Measurements from ENCODE around the gene DCTPP1. TPM values are rescaled to one million over a fixed set of nuclear protein-coding genes. Genes with fewer than 3 reads are reported as not detected.

DCTPP1 gene
- total RNA-seq (2013) = 5.4 TPM
- polyA plus RNA-seq (10 to 100 TPM; 10.5 to 45.5 (median 32.2) TPM), polyA minus RNA-seq (6.9 and 10.4 TPM in 2 replicates), total RNA-seq (0.08 to 2.6 (median 2.1) reads per million in 11 experiments)

- H3K4me2 ChIP-seq (replicated peaks; ENCODE audit: extremely low read depth, low read length, poor library complexity, severe bottlenecking) = peak within 1 kb of the TSS; percentile 100
- peaks cover 0 to 2% (median 0%) of the 10 kb centered on the region in 3 donors for H3K27me3 Mint-ChIP-seq (ENCODE audit: low read depth in 3 of 3)
- H3K9ac ChIP-seq (ENCODE audit: insufficient read depth, low read length, poor library complexity, severe bottlenecking) = peak within 1 kb of the TSS; percentile 44
- H3K4me3 ChIP-seq (replicated peaks in 1 of 3; ENCODE audit: low read depth in 2 of 3, low read length in 3 of 3) = peak within 1 kb of the TSS; percentile 53 to 86 (median 64)
- intact Hi-C loops (cut with micrococcal nuclease) = no loop called here
- DNase-seq = peak; percentile 94 to 99 (median 97)
- peak within 1 kb of the TSS; percentile 80 for H2AFZ ChIP-seq (ENCODE audit: insufficient read depth, low read depth, low read length, poor library complexity, severe bottlenecking)
- peaks cover 0 to under 1% (median 0%) of the 10 kb centered on the region in 7 donors for H3K9me3 Mint-ChIP-seq
- peaks cover 31% of the 10 kb centered on the region for H3K79me2 ChIP-seq (ENCODE audit: insufficient read depth, low read length)
- no peak within 1 kb of the TSS for H3K4me3 Mint-ChIP-seq
- peak within 1 kb of the TSS; percentile 52 to 69 for H3K27ac ChIP-seq (ENCODE audit: low read depth in 1 of 2, low read length in 2 of 2)
- no peaks in the 10 kb centered on the region for H3K9me3 ChIP-seq (replicated peaks in 1 of 2; ENCODE audit: control insufficient read depth in 1 of 2, insufficient read depth in 1 of 2, low read length in 2 of 2)
- peaks cover under 1 to 11% of the 10 kb centered on the region in 2 donors for H3K36me3 ChIP-seq (replicated peaks in 1 of 2; ENCODE audit: control insufficient read depth in 1 of 2, insufficient read depth in 2 of 2, low read length in 2 of 2)
- peaks cover 20 to 26% of the 10 kb centered on the region in 2 donors for H3K4me1 ChIP-seq (ENCODE audit: control insufficient read depth in 1 of 2, insufficient read depth in 2 of 2, low read length in 2 of 2)
- TF ChIP-seq CTCF (IDR thresholded peaks at IDR 0.05) = peak; percentile 74
- peaks cover 5% of the 10 kb centered on the region for H3K4me1 Mint-ChIP-seq
- WGBS (ENCODE audit: insufficient coverage) = 0% methylated on average over 44 of the region's 49 CpGs
- H3K36me3 Mint-ChIP-seq = peaks cover 12 to 20% of the 10 kb centered on the region in 2 donors
- H3K27ac Mint-ChIP-seq = peak within 1 kb of the TSS in 4 of 7 donors; percentile 60 to 74 (median 61)
- H4K20me1 ChIP-seq (ENCODE audit: insufficient read depth, low read length) = no peaks in the 10 kb centered on the region
- no peaks in the 10 kb centered on the region for H3K27me3 ChIP-seq (ENCODE audit: control insufficient read depth in 2 of 2, insufficient read depth in 2 of 2, low read length in 2 of 2)
These were observed at the start of gene DCTPP1 for GRCh38 chr16:30429678-30430427. Gene DCTPP1, minus strand, starts transcription at chr16:30430030. Its CDS starts 50 bp downstream, at chr16:30429980.

GRCh38 chr16:30478766-30479478 is 49.1 kb upstream of the DCTPP1 start:
- Mint-ChIP-seq H3K27me3 (ENCODE audit: low read depth in 3 of 3) (no peaks in the 10 kb centered on the region), H3K4me1 (peaks cover 48% of the 10 kb centered on the region)

More at GRCh38 chr16:30478766-30479478, 49.1 kb upstream of the DCTPP1 start:
- H3K4me3 ChIP-seq (replicated peaks in 1 of 3; ENCODE audit: low read depth in 2 of 3, low read length in 3 of 3) = no peak overlapping the region
- H3K79me2 ChIP-seq (ENCODE audit: insufficient read depth, low read length) = peaks cover 91% of the 10 kb centered on the region
- 79% methylated on average over 9 of the region's 12 CpGs for WGBS (ENCODE audit: insufficient coverage)
- H3K36me3 ChIP-seq (replicated peaks in 1 of 2; ENCODE audit: control insufficient read depth in 1 of 2, insufficient read depth in 2 of 2, low read length in 2 of 2) = peaks cover 79 to 95% of the 10 kb centered on the region in 2 donors
- no peak for DNase-seq
- H3K27ac ChIP-seq (ENCODE audit: low read depth in 1 of 2, low read length in 2 of 2) = peak overlapping the region in 1 of 2 donors; percentile 40
- no peak overlapping the region for H3K4me2 ChIP-seq (replicated peaks; ENCODE audit: extremely low read depth, low read length, poor library complexity, severe bottlenecking)
- Mint-ChIP-seq H3K27ac (peak overlapping the region in 6 of 7 donors; percentile 41 to 82 (median 66)), H3K36me3 (peaks cover 70 to 91% of the 10 kb centered on the region in 2 donors), H3K4me3 (no peak overlapping the region), H3K9me3 (no peaks in the 10 kb centered on the region)
- no peaks in the 10 kb centered on the region for H3K9me3 ChIP-seq (replicated peaks in 1 of 2; ENCODE audit: control insufficient read depth in 1 of 2, insufficient read depth in 1 of 2, low read length in 2 of 2)
- intact Hi-C loops (cut with micrococcal nuclease) = no loop called here
- no peaks in the 10 kb centered on the region for H3K27me3 ChIP-seq (ENCODE audit: control insufficient read depth in 2 of 2, insufficient read depth in 2 of 2, low read length in 2 of 2)
- no peak overlapping the region for H3K9ac ChIP-seq (ENCODE audit: insufficient read depth, low read length, poor library complexity, severe bottlenecking)
- TF ChIP-seq CTCF (IDR thresholded peaks at IDR 0.05) = no peak
- H4K20me1 ChIP-seq (ENCODE audit: insufficient read depth, low read length) = peaks cover 100% of the 10 kb centered on the region
- H3K4me1 ChIP-seq (ENCODE audit: control insufficient read depth in 1 of 2, insufficient read depth in 2 of 2, low read length in 2 of 2) = peaks cover 32 to 55% of the 10 kb centered on the region in 2 donors
- no peak overlapping the region for H2AFZ ChIP-seq (ENCODE audit: insufficient read depth, low read depth, low read length, poor library complexity, severe bottlenecking)
